Stimulated activated CD8-positive, alpha-beta memory T cell treated with anti-CD3 and anti-CD28 coated beads, Interleukin-12 subunit alpha, Interleukin-12 subunit beta, amount 100 ng/mL, for 24 hours (primary cell): ENCODE measurements around the gene MAD1L1.
"Not testable (repeated sequence)": the region's sequence is repeated elsewhere in the genome, so short reads cannot be mapped to it uniquely, and the experiment has no call there.

ENCODE experiments used
- DNase-seq: peaks from one replicate; pipeline ENCODE4 v3.0.0-alpha.2; 2020; ENCODE audit errors: extremely low read depth

MAD1L1 gene

GRCh38 chr7:1989049-1989860, 243.5 kb downstream of the MAD1L1 start:
- no peak for DNase-seq

DNA sequence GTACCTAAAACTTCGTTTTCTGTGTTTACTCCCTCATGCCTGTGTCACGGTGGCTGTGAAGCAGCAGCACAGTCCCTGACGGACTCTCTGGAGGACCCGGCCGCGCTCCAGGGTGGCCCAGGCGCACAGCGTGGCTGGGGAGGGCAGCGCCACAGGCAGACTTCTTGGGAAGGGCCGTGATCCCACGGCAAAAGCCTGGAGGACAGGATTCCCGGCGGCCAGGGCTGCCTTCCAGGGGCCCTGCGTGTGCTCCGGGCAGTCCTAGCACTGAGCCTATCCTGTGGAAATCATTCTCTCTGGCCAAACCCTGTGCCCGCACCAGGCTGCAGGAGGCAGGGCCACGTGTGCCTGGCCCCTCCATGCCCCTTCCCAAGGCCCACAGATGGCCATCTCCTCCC, 244.2 kb downstream of the MAD1L1 start:
- no peak for DNase-seq

DNA sequence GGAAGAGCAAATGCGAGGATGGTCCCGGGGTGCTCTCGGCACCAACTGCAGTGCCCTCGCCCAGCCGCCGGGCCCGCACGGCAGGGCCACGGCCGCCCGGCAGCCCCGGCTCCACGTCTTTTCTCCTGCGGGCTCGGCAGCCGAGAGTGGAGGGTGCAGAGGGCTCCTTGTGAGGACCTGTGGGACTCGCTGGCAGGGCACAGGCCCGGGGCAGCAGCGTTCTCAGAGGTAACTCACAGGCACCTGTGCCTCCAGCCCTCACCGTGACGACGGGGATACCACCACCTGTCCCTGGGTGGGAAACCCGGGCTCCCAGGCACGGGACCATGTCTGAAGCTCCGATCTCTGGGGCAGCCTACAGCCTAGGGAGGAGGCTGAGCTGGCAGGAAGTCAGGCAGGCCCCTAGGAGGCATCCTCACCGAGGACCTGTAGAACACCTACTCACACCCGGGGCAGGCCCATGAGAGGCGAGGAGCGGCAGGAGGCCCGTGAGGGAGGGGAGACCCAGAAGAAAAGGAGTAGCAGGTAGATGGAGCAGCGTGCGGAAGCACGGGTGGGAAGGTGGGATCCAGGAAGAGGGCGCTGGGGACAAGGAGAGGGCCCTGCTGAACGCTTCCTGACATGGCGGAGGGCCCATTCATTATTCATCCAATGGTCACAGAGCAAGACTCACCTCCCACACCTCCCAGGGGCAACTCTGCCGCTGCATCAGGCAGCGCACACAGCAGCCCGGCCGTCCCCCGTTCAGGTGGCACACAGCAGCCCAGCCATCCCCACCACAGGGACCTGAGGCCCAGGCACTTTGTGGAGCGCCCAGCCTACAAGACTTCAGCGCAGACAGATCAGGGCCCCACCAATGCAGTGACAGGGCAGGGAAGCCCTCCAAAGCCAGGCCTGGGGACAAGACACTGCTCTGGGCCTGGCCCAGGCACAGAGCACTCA, 244.9 kb downstream of the MAD1L1 start:
- no peak for DNase-seq

GRCh38 chr7:1987084-1987535, 245.6 kb downstream of the MAD1L1 start:
- DNase-seq: no peak

DNA sequence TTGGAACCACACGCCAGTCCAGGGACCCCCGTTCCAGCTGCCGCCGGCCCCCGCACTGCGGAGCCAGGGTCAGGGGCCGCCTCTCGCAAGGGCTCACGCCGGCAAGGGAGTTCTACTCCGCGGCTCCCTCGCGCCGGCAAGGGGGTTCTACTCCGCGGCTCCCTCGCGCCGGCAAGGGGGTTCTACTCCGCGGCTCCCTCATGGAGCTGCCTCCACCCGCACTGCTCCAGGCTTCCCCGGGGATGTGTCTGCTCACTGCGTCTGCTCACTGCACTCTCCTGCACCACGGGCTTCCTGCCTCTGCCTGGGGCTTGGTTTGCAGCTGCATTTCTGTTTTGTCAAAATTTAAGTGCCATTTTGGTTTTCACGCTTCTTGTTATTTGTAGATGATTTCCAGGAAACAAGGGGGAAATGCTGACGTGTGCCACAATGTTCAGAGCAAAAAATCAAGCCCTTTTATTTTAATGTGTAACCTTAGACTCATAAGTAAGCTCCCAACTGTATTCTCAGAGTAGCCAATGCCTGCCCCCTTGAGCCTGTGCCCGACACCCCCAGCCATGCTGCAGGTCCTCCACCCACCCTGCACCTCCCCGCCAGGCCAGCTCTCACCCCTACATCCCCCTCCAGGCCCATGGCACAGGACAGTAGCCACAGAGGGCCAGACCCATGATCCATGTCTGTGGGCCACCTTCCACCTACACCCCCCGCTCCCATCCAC, 246.2 kb downstream of the MAD1L1 start:
- DNase-seq: no peak

DNA sequence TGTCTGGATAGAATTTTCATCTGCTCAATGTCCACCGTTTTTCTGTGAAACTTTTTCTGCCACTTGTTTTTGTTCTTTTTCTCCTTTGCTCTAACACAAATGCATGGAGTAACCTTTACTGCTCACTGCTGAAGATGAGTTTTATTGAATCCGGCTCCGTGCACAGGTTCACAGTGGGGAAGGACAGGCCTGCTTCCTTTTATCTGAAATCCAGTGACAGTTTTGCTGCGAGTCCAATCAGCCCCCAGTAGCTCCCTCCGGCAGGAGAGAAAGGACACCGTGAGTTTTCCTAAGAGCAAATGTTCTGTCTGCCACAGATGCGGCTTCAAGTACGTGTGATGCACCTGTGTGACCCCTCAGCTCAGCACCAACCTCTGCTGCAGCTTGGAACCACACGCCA, 246.8 kb downstream of the MAD1L1 start:
- no peak for DNase-seq

GRCh38 chr7:1985042-1985441, 247.7 kb downstream of the MAD1L1 start:
- no peak for DNase-seq

DNA sequence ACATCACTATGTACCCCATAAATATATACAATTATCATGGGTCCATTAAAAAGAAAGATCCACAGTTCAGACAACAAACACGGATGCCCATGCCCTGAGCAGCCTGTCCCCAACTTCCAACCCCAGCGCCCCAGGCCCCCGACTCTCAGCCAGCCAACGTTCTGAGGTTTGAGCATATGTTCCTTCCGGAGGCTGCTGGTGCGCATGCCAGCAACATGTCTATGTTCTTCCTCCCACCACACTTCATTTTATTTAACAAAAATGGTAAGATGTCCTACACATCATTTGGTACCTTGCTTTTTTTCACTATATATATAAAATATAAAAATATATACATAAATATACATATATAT, 250.9 kb downstream of the MAD1L1 start:
- DNase-seq: no peak

- no peak for DNase-seq
Measured at GRCh38 chr7:1981201-1981877, 251.4 kb downstream of the MAD1L1 start.

GRCh38 chr7:1979591-1980560, 252.9 kb downstream of the MAD1L1 start:
- no peak for DNase-seq

DNA sequence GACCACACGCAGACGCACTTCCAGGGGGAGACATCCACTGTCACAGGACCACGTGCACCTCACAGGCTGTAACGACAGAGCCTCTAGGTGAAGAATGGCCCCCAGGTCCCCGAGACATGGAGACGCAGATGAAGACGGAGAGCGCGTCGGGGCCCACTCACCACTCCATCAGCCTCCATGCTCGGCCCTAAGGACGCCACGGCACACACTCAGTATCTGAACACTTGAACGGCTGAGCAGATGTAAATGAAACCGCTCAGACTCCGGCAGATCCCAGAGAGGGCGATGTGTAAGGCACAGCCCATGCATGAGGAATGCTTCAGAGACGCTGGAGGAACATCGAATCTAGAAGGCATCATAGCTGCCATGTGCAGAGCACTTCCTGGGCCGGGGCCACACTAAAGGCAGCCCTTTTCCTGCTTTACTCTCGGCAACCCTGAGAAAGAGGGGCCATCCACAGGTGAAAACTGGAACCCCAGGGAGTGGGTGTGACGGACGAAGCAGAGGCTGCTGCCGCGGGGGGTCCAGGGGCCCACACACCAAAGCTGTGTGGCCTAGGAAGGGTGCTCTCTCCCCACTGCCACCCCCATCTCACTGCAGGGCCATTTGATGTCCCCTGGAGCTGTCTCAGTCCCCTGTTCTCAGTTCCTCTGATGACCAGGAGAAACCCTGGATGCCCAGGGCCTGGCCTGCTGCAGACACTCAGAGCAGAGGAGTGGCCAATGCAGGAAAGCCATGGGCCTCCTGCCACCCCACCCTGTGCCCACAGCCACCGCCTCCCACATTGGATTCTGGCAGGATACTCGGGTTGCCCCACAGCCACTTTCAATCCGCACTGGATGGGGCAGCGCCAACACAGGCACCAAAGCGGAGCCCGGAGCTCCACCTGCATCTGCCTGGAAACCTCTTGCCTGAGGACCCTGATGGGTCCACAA, 253.8 kb downstream of the MAD1L1 start:
- DNase-seq: no peak

- DNase-seq: no peak
Measured at GRCh38 chr7:1977876-1978441, 254.8 kb downstream of the MAD1L1 start.

- DNase-seq: no peak
Measured at GRCh38 chr7:1977059-1977875, 255.5 kb downstream of the MAD1L1 start.

DNA sequence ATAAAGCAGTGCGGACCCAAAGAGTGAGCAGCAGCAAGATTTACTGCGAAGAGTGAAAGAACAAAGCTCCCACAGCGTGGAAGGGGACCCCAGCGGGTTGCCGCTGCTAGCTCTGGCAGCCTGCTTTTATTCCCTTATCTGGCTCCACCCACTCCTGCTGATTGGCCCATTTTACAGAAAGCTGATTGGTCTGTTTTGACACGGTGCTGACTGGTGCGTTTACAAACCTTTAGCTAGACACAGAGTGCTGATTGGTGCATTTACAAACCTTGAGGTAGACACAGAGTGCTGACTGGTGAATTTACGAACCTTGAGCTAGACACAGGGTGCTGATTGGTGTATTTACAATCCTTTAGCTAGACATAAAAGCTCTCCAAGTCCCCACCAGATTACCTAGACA, 256.2 kb downstream of the MAD1L1 start:
- not testable (repeated sequence) for DNase-seq

GRCh38 chr7:1975581-1975980, 257.2 kb downstream of the MAD1L1 start:
- DNase-seq: no peak

GRCh38 chr7:1975179-1975578, 257.6 kb downstream of the MAD1L1 start:
- no peak for DNase-seq

DNA sequence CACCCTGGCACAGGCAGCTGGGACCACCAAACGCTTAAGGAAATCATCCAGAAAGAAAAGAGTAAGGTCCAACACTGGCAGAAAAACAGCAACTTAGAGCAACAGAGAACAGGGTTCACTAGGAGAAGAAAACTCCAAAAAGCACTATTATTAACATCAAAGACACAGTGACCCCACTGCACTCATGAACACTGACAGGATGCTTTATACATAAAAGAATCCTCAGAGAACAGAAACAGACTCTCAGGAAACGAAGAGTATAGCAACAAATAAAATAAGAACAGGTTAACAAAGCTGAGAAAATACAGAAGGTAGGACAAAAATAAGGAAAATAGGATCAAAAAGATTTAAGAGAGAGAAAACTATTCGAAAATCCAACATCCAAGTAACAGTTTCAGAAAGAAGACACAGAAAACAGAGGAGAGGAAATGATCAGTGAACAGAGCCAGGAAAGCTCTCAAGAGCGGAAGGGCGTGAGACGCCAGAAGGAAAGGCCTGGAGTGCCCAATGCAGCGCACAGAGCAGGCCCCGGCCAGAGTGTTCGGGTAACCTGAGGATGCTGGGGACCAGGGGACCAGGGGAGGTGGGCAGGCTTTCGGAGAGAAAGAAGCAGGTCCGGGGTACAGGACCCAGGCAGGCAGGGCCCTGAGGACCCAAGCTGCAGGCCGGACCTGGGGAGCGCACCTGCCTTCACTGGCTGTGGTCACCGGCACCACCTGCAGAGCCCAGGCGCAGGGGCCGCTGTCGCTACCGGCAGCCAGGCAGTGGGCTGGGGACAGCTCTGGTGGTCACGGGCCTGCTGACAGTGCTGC, 258.2 kb downstream of the MAD1L1 start:
- no peak for DNase-seq
